GM12892 (cell line): ENCODE data around the gene TRAPPC2L.

Source experiments
- POLR2A ChIP-seq: IDR thresholded peaks from 2 replicates; pipeline ENCODE4 v1.6.1; 2011; ENCODE audit warnings: low read depth, low read length, control low read depth
- POLR2AphosphoS5 ChIP-seq: IDR thresholded peaks from 2 replicates; pipeline ENCODE4 v1.6.1; 2011; ENCODE audit warnings: low read depth, low read length, control low read depth
- TAF1 ChIP-seq: IDR thresholded peaks from 2 replicates; pipeline ENCODE4 v1.6.1; 2011; ENCODE audit warnings: low read depth, mild to moderate bottlenecking, control low read depth, low read length, borderline replicate concordance

DNA sequence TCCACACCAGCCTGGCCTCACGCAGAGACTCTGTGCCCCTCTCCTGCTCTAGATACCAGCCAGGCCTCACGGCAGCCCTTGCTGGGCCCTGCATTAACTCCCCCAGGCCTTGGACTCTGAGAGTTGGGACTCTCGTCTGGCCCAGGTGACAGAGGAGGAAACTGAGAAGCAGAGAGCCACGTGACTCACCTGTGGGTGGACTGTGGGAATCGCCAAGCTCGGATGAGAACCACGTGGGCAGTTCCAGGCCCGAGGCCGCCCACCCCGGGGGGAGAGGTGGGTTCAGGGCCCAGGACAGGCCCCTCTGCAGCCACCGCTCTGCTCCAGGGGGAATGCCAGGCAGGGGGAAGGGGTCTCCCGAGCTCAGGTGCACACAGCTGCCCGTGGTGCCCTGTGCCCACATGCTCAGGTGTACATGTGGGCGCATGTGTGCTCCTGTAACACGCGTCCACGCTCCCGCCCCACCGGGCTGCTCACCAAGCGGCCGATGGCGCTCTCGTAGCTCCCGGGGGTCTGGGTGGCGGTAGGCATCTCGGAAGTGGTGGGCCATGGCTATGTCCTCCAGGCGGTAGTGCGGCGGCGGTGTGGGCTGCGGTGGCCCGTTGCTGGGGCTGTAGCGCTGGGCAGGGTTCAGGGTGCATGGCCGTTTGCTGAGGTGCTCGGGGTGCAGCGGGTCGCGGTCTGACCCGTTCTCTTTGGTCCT is 27.8 kb downstream of the TRAPPC2L start:
- TF ChIP-seq TAF1 (no peak), POLR2AphosphoS5 (no peak), POLR2A (no peak)
